HepG2 (cell line): Measurements from ENCODE around the gene CREBRF. TPM values are rescaled to one million over a fixed set of nuclear protein-coding genes. Genes with fewer than 3 reads are reported as not detected.

ENCODE experiments used
- ARID2 ChIP-seq: sonication (generic); formaldehyde crosslinking; IDR thresholded peaks from 2 replicates; pipeline ENCODE4 v1.8.1; 2022; ENCODE audit warnings: mild to moderate bottlenecking, missing genetic modification reagents, borderline replicate concordance
- BCL6 ChIP-seq: IDR thresholded peaks from 2 replicates; pipeline ENCODE4 v1.6.1; 2016; ENCODE audit warnings: missing genetic modification reagents, missing compliant biosample characterization
- ELF4 ChIP-seq: sonication (generic); formaldehyde crosslinking; IDR thresholded peaks from 2 replicates; pipeline ENCODE4 v1.5.0; 2020; ENCODE audit warnings: missing genetic modification reagents, mild to moderate bottlenecking, moderate library complexity, borderline replicate concordance
- GMEB2 ChIP-seq: IDR thresholded peaks from 2 replicates; pipeline ENCODE4 v1.6.1; 2016; ENCODE audit warnings: missing biosample characterization, missing genetic modification reagents, low read depth
- HNF4G ChIP-seq, 2 experiments: sonication (generic) in 1 of 2; formaldehyde crosslinking in 1 of 2; IDR thresholded peaks; 2 replicates each; pipeline versions ENCODE4 v1.4.0 to v1.6.1; 2011 to 2020; ENCODE audit warnings: borderline replicate concordance in 2 of 2, low read depth in 2 of 2, mild to moderate bottlenecking in 2 of 2, low read length in 1 of 2, missing genetic modification reagents in 1 of 2, moderate library complexity in 1 of 2
- HOXA3 ChIP-seq: sonication (generic); formaldehyde crosslinking; IDR thresholded peaks from 2 replicates; pipeline ENCODE4 v1.5.0; 2020; ENCODE audit warnings: missing genetic modification reagents
- KDM5B ChIP-seq: sonication (generic); formaldehyde crosslinking; IDR thresholded peaks from 2 replicates; pipeline ENCODE4 v1.4.0; 2020; ENCODE audit warnings: missing genetic modification reagents, mild to moderate bottlenecking, borderline replicate concordance
- MBD4 ChIP-seq: IDR thresholded peaks from 2 replicates; pipeline ENCODE4 v1.6.1; 2012; ENCODE audit warnings: low read length, inconsistent platforms, borderline replicate concordance
- MXD1 ChIP-seq: sonication (generic); formaldehyde crosslinking; IDR thresholded peaks from 2 replicates; pipeline ENCODE4 v1.4.0; 2020; ENCODE audit warnings: mild to moderate bottlenecking, missing genetic modification reagents
- PHF20 ChIP-seq: sonication (generic); formaldehyde crosslinking; IDR thresholded peaks from 2 replicates; pipeline ENCODE4 v1.5.0; 2020; ENCODE audit warnings: mild to moderate bottlenecking, missing genetic modification reagents
- POLR2G ChIP-seq: fragments of 200-400 bp; formaldehyde crosslinking; IDR thresholded peaks from 2 replicates; pipeline ENCODE4 v1.6.1; 2018; ENCODE audit warnings: mild to moderate bottlenecking, low read depth, low read length, moderate library complexity
- SAP130 ChIP-seq: IDR thresholded peaks from 2 replicates; pipeline ENCODE4 v1.6.1; 2016; ENCODE audit warnings: low read depth
- SOX13 ChIP-seq, 3 experiments: fragments of 450-650 bp in 1 of 3; sonication (generic) in 1 of 3; formaldehyde crosslinking in 1 of 3; IDR thresholded peaks in 2 of 3; conservative IDR thresholded peaks in 1 of 3; 2 replicates each; pipeline versions ENCODE4 v1.5.0 to v1.6.1; 2016 to 2020; ENCODE audit warnings: antibody characterized with exemption in 1 of 3, mild to moderate bottlenecking in 1 of 3, missing compliant biosample characterization in 1 of 3, missing genetic modification reagents in 1 of 3, moderate library complexity in 1 of 3
- STAG1 ChIP-seq: sonication (generic); formaldehyde crosslinking; IDR thresholded peaks from 2 replicates; pipeline ENCODE4 v1.4.0; 2020; ENCODE audit warnings: missing genetic modification reagents
- YEATS2 ChIP-seq: sonication (generic); formaldehyde crosslinking; IDR thresholded peaks from 2 replicates; pipeline ENCODE4 v1.4.0; 2020; ENCODE audit warnings: missing genetic modification reagents, borderline replicate concordance
- ZHX1 ChIP-seq: sonication (generic); formaldehyde crosslinking; IDR thresholded peaks from 2 replicates; pipeline ENCODE4 v1.8.1; 2022; ENCODE audit warnings: low read depth, mild to moderate bottlenecking, missing genetic modification reagents
- ZNF274 ChIP-seq: sonication (generic); formaldehyde crosslinking; IDR thresholded peaks from 2 replicates; pipeline ENCODE4 v1.5.1; 2020; ENCODE audit warnings: mild to moderate bottlenecking, missing genetic modification reagents
- ZNF383 ChIP-seq: sonication (generic); formaldehyde crosslinking; IDR thresholded peaks from 2 replicates; pipeline ENCODE4 v1.4.0; 2020; ENCODE audit warnings: missing genetic modification reagents, mild to moderate bottlenecking, borderline replicate concordance
- ZNF460 ChIP-seq: sonication (generic); formaldehyde crosslinking; IDR thresholded peaks from 2 replicates; pipeline ENCODE4 v1.5.1; 2020; ENCODE audit warnings: missing genetic modification reagents, mild to moderate bottlenecking, borderline replicate concordance
- ZNF567 ChIP-seq: sonication (generic); formaldehyde crosslinking; IDR thresholded peaks from 2 replicates; pipeline ENCODE4 v1.8.1; 2023; ENCODE audit warnings: mild to moderate bottlenecking, missing genetic modification reagents, borderline replicate concordance
- ZNF639 ChIP-seq: conservative IDR thresholded peaks from 2 replicates; pipeline ENCODE4 v1.6.1; 2018; ENCODE audit warnings: missing genetic modification reagents
- polyA plus RNA-seq, 8 experiments: library from polyadenylated mRNA; depleted of rRNA in 3 of 8; stranded (reverse) in 7 of 8; unstranded in 1 of 8; fragments of >200 nt; fragmentation: Illumina TruSeq in 4 of 8; extraction: Trizol in 4 of 8; gene quantifications; 2 replicates each; pipeline versions ENCODE4 v1.2.1 to v1.2.3, GENCODE V29; 2011 to 2016; ENCODE audit warnings: low read depth in 4 of 8, missing spikeins in 1 of 8, mixed read lengths in 1 of 8; ENCODE audit not compliant: insufficient read depth in 1 of 8
- total RNA-seq, 5 experiments: library from RNA; depleted of rRNA; stranded (reverse); fragments of >200 nt; fragmentation: Illumina TruSeq; extraction: Trizol; gene quantifications; 2 replicates each; pipeline ENCODE4 v1.2.3, GENCODE V29; 2016; ENCODE audit warnings: low read depth in 1 of 5

CREBRF gene
- total and polyA plus RNA-seq, 2 of the 13 experiments (the other 11 are each of a cell fraction or from before 2014, with no cell fraction given) = 4.5 to 10.2 TPM

GRCh38 chr5:173057062-173057924, 1.1 kb downstream of the CREBRF start (continued):
- TF ChIP-seq YEATS2 = peak; percentile 65; the same call in 1 of the 2 replicates
- peak; percentile 84; the same call in 1 of the 2 replicates for TF ChIP-seq HNF4G (IDR thresholded peaks at IDR 0.05; ENCODE audit: borderline replicate concordance, low read depth, low read length)
- peak; percentile 83; the same call in 1 of the 2 replicates for TF ChIP-seq HNF4G (CRISPR knock-in tag; IDR thresholded peaks at IDR 0.05; ENCODE audit: borderline replicate concordance, low read depth)
- peak; percentile 36; the same call in 1 of the 2 replicates for TF ChIP-seq BCL6 (CRISPR knock-in tag)
- 0 out of 2 replicates have a peak, but pooled peaks have one; percentile 42 for TF ChIP-seq ARID2 (CRISPR knock-in tag)
- peak; percentile 7; the same call in 1 of the 2 replicates for TF ChIP-seq STAG1
- TF ChIP-seq GMEB2 = no peak
- no peak for TF ChIP-seq ZNF274 (CRISPR knock-in tag)
- TF ChIP-seq POLR2G = peak; percentile 79
- TF ChIP-seq SOX13 (IDR thresholded peaks at IDR 0.05) = peak; percentile 94
- TF ChIP-seq SOX13 (CRISPR knock-in tag; conservative IDR thresholded peaks at IDR 0.05 in 1 of 2, IDR thresholded peaks at IDR 0.05 in 1 of 2) = no peak
- no peak for TF ChIP-seq ZNF567 (CRISPR knock-in tag)
- TF ChIP-seq HOXA3 (CRISPR knock-in tag) = peak; percentile 80
- TF ChIP-seq MXD1 = 0 out of 2 replicates have a peak, but pooled peaks have one; percentile 20
- TF ChIP-seq MBD4 = no peak
- no peak for TF ChIP-seq ZNF383
- TF ChIP-seq ZHX1 = peak; percentile 61; the same call in 1 of the 2 replicates
- TF ChIP-seq ZNF639 (CRISPR knock-in tag) = peak; percentile 53; the same call in 1 of the 2 replicates
- TF ChIP-seq ZNF460 = no peak
- TF ChIP-seq ELF4 (CRISPR knock-in tag) = peak; percentile 62; the same call in 1 of the 2 replicates
- TF ChIP-seq PHF20 (CRISPR knock-in tag) = peak; percentile 76
- TF ChIP-seq SAP130 (CRISPR knock-in tag) = peak; percentile 98
- TF ChIP-seq KDM5B = no peak; the same call in 1 of the 2 replicates
